Suppressor macrophage treated with lipopolysaccharide for 4 hours (primary cell): ENCODE measurements around the gene LALBA.
"Not testable (repeated sequence)": the region's sequence is repeated elsewhere in the genome, so short reads cannot be mapped to it uniquely, and the experiment has no call there.

ENCODE experiments used
- DNase-seq: peaks from one replicate; pipeline ENCODE4 v3.0.0-alpha.2; 2020

LALBA gene

DNA sequence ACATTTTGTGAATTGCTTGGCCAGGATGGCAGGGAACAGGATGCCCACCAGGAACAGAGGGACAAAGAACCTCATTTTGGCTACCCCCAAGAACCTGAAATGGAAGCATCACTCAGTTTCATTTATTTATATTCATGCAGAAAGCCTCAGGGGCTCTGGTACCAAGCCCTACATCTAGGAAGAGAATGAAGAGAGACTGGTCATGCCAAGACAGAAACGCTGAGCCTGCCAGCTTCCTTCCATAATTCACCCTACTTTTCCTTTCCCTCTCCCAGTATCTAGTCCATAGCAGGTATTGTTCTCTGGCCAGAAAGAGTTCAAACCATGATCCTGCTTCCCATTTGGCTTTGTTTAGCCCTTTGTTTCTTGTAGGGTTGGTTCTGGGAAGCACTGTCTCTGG, at the start of gene LALBA:
TSS of gene LALBA (minus strand) at position 101 of the 400 bp plus-strand sequence. CDS start at position 75, 26 bp downstream.
- DNase-seq = no peak

GRCh38 chr12:48618541-48618940, 48.7 kb upstream of the LALBA start:
- DNase-seq = peak; percentile 78

DNA sequence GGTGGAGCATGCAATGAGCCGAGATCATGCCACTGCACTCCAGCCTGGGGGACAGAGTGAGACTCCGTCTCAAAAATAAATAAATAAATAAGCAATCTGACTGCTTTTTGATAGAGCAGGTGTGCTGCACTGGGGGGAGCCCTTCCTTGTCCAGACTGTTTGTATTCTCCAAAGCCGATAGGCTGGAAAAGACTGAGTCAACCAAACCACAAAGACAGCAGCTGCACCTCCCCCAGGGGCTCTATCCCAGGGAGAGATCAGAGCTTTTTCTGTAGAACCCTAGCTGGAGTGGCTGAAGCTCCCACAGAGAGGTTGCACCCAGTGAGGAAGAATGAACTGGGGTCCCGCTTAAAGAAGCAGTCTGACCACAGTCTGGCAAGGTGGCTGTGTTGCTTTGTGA, 45.8 kb upstream of the LALBA start:
- no peak for DNase-seq

GRCh38 chr12:48613321-48613720, 43.5 kb upstream of the LALBA start:
- DNase-seq = no peak

DNA sequence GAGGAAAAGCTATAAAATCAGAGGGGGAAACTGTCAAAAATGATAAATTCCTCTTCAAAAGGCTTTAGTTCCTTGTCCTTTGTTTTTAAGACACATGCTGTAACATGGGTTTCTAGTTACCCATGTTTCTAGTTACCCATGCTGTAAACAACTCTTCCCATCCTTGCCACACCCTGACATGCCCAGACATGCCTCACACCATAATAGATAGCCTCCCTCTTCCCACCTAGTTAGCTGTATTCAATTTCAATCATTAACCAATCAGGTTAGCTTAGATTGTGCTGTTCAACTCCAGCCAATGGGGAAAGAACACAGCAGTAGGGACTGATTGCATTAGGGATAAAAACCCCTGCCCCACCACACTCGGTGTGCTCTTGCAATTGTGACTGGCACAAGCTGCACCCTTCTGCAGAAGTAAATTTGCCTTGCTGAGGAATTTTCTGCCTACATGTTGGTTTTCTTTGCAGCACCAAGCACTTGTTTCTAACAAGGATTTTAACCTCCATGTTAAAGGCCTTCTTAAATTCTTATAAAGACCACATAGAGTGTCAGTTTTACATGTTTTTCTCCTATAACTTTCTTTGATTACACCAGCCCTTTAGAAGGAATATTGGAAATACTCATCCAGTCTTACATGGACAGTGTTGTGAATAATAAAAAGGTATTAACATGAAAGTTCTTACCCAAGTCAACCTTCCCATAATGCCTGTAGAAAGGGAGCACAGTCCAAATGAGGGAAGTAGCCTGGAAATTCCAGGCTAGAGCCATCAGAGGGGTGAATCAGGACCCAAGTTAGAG, 32.5 kb upstream of the LALBA start:
- DNase-seq = no peak

GRCh38 chr12:48601013-48601756, 31.3 kb upstream of the LALBA start:
- no peak for DNase-seq

- DNase-seq = no peak
Observed at GRCh38 chr12:48600552-48600951, 30.7 kb upstream of the LALBA start.

- no peak for DNase-seq
Observed at GRCh38 chr12:48592591-48593086, 22.8 kb upstream of the LALBA start.

DNA sequence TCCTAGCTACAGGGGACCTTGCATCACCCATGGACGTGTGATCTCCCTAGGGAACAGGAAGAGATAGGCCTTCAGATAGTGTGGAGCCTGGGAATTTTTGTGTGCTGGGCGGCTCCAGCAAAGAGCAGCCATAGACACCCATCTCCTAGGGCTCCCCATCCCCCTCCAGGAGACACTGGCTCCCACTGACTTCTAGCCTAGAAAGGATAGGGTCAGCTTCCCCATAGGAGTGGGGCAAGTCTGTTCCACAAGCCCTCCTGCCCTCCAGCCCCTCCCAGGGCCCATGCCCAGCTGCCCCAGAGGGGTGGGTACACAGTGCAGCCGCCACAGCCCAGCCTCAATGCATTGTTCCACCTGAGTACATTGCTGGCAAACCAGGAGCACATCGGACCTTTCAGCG, 16.5 kb upstream of the LALBA start:
- DNase-seq = no peak

GRCh38 chr12:48583728-48584127, 13.9 kb upstream of the LALBA start:
- DNase-seq = no peak

DNA sequence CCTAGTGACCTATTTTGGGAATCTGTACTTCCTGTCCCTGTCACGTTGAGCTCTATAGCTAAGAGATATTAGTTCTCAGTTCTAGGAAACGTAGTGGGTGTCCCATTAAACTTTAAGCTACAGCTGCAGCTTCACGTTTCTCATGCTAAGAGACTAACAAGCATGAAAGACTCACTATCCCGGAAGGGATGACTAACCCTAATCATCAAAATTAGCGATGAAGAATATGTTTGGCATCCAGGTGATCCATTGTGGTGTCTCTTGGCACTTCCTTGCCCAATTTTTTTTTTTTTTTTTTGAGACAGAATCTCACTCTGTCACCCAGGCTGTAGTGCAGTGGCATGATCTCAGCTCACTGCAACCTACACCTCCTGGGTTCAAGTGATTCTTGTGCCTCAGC, 11.0 kb upstream of the LALBA start:
- no peak for DNase-seq

GRCh38 chr12:48572326-48572725, 2.5 kb upstream of the LALBA start:
- peak; percentile 14 for DNase-seq

DNA sequence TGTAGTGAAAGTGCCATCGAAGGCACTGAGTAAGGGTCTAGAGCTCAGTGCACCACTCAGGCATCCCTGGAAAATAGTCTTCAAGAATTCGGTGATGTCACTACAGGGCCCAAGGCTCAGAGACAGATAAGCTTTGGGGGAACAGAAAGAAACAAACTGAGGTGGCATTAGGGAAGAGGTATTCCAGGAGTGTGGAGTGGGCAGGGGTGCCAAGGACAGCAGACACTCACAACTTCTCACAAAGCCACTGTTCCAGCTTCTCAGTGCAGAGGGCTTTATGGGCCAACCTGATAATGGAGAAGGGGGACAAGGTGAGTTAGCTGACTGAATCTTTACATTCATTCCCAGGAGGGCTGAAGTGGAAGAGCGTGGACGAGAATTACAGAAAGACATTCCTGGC, 2.1 kb downstream of the LALBA start:
- no peak for DNase-seq

DNA sequence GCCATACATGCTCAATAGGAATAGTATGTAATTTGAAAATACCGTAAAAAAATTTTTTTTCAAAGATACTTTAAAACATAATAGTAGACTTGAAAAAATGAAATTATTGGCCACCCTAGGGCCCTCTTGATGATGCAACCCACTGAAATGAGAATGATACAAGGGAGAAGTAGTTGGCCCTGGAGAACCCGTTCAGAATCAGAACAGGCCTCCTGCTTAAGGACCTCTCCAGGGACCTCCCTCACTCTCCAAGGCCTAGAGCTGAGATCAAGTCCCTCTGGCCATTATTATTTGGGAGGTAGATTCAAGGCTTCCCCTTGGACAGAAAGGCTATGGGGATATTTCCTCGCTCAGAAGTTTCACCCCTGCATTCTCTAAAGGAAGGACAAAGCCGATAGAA, 11.9 kb downstream of the LALBA start:
- no peak for DNase-seq

DNA sequence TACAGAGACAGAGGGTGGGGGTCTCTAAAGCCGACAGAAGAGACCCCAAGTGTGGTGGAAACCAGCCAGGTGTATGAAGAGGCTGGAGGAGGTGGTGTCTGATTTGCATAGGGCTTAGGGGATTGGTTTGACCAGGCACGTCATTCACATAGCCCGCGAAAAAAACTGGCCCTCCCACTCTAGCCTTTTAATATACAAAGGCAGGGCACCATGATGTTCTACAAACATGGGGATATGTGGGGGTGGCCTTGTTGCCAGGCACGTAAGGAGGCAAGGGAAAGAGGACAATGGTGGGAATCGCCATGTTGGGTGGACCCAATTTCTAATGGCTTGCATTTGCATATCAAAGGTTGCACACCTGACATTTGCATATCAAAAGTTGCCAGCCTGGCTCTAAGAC, 13.2 kb downstream of the LALBA start:
- no peak for DNase-seq

GRCh38 chr12:48553666-48554343, 16.0 kb downstream of the LALBA start:
- DNase-seq = not testable (repeated sequence)

DNA sequence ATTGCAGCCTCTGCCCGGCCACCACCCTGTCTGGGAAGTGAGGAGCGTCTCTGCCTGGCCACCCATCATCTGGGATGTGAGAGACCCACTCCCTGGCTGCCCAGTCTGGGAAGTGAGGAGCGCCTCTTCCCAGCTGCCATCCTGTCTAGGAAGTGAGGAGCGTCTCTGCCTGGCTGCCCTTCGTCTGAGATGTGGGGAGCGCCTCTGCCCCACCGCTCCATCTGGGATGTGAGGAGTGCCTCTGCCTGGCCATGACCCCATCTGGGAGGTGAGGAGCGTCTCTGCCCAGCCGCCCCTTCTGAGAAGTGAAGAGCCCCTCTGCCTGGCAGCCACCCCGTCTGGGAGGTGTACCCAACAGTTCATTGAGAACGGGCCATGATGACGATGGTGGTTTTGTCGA, 18.2 kb downstream of the LALBA start:
- DNase-seq = not testable (repeated sequence)

DNA sequence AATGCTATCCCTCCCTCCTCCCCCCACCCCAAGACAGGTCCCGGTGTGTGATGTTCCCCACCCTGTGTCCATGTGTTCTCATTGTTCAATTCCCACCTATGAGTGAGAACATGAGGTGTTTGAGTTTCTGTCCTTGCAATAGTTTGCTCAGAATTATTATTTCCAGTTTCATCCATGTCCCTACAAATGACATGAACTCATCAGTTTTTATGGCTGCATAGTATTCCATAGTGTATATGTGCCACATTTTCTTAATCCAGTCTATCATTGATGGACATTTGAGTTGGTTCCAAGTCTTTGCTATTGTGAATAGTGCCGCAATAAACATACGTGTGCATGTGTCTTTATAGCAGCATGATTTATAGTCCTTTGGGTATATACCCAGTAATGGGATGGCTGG, 22.8 kb downstream of the LALBA start:
- not testable (repeated sequence) for DNase-seq

GRCh38 chr12:48545833-48546469, 23.9 kb downstream of the LALBA start:
- no peak for DNase-seq

DNA sequence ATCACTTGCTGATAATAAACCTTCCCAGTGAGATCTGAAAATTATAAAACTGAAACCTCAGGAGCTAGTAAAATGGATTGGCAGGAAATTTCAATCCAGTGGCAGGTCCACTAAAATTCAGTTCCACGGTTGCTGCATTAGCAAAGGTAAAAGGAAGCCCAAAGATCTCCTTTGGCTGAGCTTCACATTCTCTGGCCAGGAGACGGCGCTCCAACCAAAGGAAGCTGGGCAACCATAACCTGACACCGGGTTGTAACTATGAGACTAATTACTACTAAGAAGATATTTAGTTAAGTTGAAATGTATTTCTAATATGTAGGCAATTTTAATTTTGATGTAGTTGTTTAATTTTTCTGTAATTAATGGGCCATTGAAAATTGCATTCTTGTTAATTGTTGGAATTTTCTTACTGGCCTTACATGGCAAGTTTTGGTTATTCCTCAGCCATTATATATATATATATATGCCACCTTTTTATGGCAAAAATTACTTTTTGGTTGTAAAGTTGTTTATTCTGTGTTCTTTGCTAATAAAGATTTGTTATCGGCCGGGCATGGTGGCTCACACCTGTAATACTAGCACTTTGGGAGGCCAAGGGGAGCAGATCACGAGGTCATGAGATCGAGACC, 27.4 kb downstream of the LALBA start:
- DNase-seq = peak; percentile 52

- DNase-seq = no peak
Observed at GRCh38 chr12:48536602-48537001, 33.2 kb downstream of the LALBA start.

GRCh38 chr12:48532601-48533000, 37.2 kb downstream of the LALBA start:
- DNase-seq = no peak
